HG03108 (cell line): Measurements from ENCODE around the gene ABCC1.

ENCODE experiments used
- ATAC-seq: cut with Tn5 transposase; IDR thresholded peaks from one replicate; pipeline ENCODE4 v1.9.1; 2021; ENCODE audit warnings: moderate library complexity; ENCODE audit not compliant: unreplicated experiment

Gene ABCC1

GRCh38 chr16:16038950-16039349 lies 89.5 kb downstream of the ABCC1 start:
- ATAC-seq: no peak

GRCh38 chr16:16041196-16041892 lies 91.9 kb downstream of the ABCC1 start:
- no peak for ATAC-seq

- ATAC-seq: no peak
Observed at GRCh38 chr16:16042076-16042475, 92.7 kb downstream of the ABCC1 start.

- ATAC-seq: no peak
Observed at GRCh38 chr16:16045296-16045695, 95.9 kb downstream of the ABCC1 start.

GRCh38 chr16:16045879-16046278 lies 96.5 kb downstream of the ABCC1 start:
- ATAC-seq: no peak

- no peak for ATAC-seq
Observed at GRCh38 chr16:16047761-16048160, 98.3 kb downstream of the ABCC1 start.

GRCh38 chr16:16048904-16049582 lies 99.6 kb downstream of the ABCC1 start:
- ATAC-seq: no peak

- no peak for ATAC-seq
Observed at GRCh38 chr16:16050106-16050505, 100.7 kb downstream of the ABCC1 start.

- no peak for ATAC-seq
Observed at GRCh38 chr16:16051132-16051531, 101.7 kb downstream of the ABCC1 start.

- ATAC-seq: no peak
Observed at GRCh38 chr16:16052916-16053315, 103.5 kb downstream of the ABCC1 start.

- ATAC-seq: no peak
Observed at GRCh38 chr16:16057102-16057501, 107.7 kb downstream of the ABCC1 start.

- no peak for ATAC-seq
Observed at GRCh38 chr16:16059160-16059559, 109.7 kb downstream of the ABCC1 start.

- ATAC-seq: no peak
Observed at GRCh38 chr16:16059895-16060590, 110.6 kb downstream of the ABCC1 start.

GRCh38 chr16:16062023-16062937 lies 112.9 kb downstream of the ABCC1 start:
- ATAC-seq: no peak

GRCh38 chr16:16063683-16064082 lies 114.3 kb downstream of the ABCC1 start:
- no peak for ATAC-seq

- no peak for ATAC-seq
Observed at GRCh38 chr16:16064874-16065384, 115.5 kb downstream of the ABCC1 start.

- ATAC-seq: no peak
Observed at GRCh38 chr16:16067127-16067526, 117.7 kb downstream of the ABCC1 start.

- ATAC-seq: no peak
Observed at GRCh38 chr16:16071631-16072244, 122.3 kb downstream of the ABCC1 start.

- no peak for ATAC-seq
Observed at GRCh38 chr16:16073001-16073545, 123.7 kb downstream of the ABCC1 start.
